GM23338 (cell line): ENCODE measurements around the gene MTHFSD. TPM values are rescaled to one million over a fixed set of nuclear protein-coding genes. Genes with fewer than 3 reads are reported as not detected.

Experiments
- ATAC-seq: fragments of 200-7000 bp; cut with Tn5 transposase; 3 replicates; pipeline ENCODE4 v1.9.1; 2020
- DNase-seq: peaks from one replicate; pipeline ENCODE4 v3.0.0-alpha.2; 2015; ENCODE audit warnings: low spot score
- H2AFZ ChIP-seq: fragments of 200-600 bp; sonication (generic); 2 replicates; pipeline ENCODE4 v1.8.0; 2016; ENCODE audit warnings: antibody characterized with exemption, mild to moderate bottlenecking, moderate library complexity
- H3F3A ChIP-seq: fragments of 200-600 bp; sonication (generic); replicated peaks from 2 replicates; pipeline ENCODE4 v1.8.0; 2017; ENCODE audit warnings: antibody characterized with exemption, mixed run types, low read depth
- H3K27ac ChIP-seq: fragments of 200-600 bp; sonication (generic); 2 replicates; pipeline ENCODE4 v1.6.1; 2016; ENCODE audit warnings: low read depth
- H3K27me3 ChIP-seq: fragments of 200-600 bp; sonication (generic); 2 replicates; pipeline ENCODE4 v1.8.0; 2016; ENCODE audit warnings: mild to moderate bottlenecking, mixed run types, moderate library complexity; ENCODE audit not compliant: insufficient read depth
- H3K36me3 ChIP-seq: fragments of 200-600 bp; sonication (generic); 2 replicates; pipeline ENCODE4 v1.8.0; 2016; ENCODE audit warnings: mild to moderate bottlenecking; ENCODE audit not compliant: insufficient read depth
- H3K4me1 ChIP-seq: fragments of 200-600 bp; sonication (generic); 2 replicates; pipeline ENCODE4 v1.8.0; 2016; ENCODE audit warnings: mild to moderate bottlenecking, moderate library complexity; ENCODE audit not compliant: insufficient read depth
- H3K4me2 ChIP-seq: fragments of 200-600 bp; sonication (generic); 2 replicates; pipeline ENCODE4 v1.7.1; 2017; ENCODE audit warnings: mixed run types
- H3K4me3 ChIP-seq: fragments of 200-600 bp; sonication (generic); 2 replicates; pipeline ENCODE4 v1.6.1; 2016; ENCODE audit warnings: mixed run types
- H3K79me2 ChIP-seq: fragments of 200-600 bp; sonication (generic); replicated peaks from 2 replicates; pipeline ENCODE4 v1.8.0; 2017; ENCODE audit warnings: mild to moderate bottlenecking; ENCODE audit not compliant: insufficient read depth
- H3K9me2 ChIP-seq: fragments of 200-600 bp; sonication (generic); 2 replicates; pipeline ENCODE4 v1.8.0; 2017; ENCODE audit not compliant: insufficient read depth
- H4K20me1 ChIP-seq: fragments of 200-600 bp; sonication (generic); replicated peaks from 2 replicates; pipeline ENCODE4 v1.8.0; 2017; ENCODE audit warnings: mild to moderate bottlenecking; ENCODE audit not compliant: insufficient read depth
- H3K27ac Mint-ChIP-seq: 2 replicates; pipeline ENCODE4 v1.8.0; 2020; ENCODE audit warnings: inconsistent platforms, mild to moderate bottlenecking, moderate library complexity, mixed read lengths
- H3K27me3 Mint-ChIP-seq: 3 replicates; pipeline ENCODE4 v1.8.0; 2022; ENCODE audit warnings: low read depth, mild to moderate bottlenecking, moderate library complexity, mixed read lengths, inconsistent platforms; ENCODE audit not compliant: insufficient read depth, poor library complexity
- H3K36me3 Mint-ChIP-seq: 3 replicates; pipeline ENCODE4 v1.8.0; 2021; ENCODE audit warnings: low read depth, mild to moderate bottlenecking, inconsistent platforms, moderate library complexity, mixed read lengths
- H3K4me1 Mint-ChIP-seq: 3 replicates; pipeline ENCODE4 v1.8.0; 2020; ENCODE audit warnings: mild to moderate bottlenecking, inconsistent platforms, mixed read lengths
- H3K4me3 Mint-ChIP-seq: 3 replicates; pipeline ENCODE4 v1.8.0; 2021; ENCODE audit warnings: moderate library complexity, mild to moderate bottlenecking, inconsistent platforms, mixed read lengths
- H3K9me3 Mint-ChIP-seq: 3 replicates; pipeline ENCODE4 v1.8.0; 2020; ENCODE audit warnings: moderate library complexity, mild to moderate bottlenecking, inconsistent platforms, mixed read lengths
- CTCF ChIP-seq, 2 experiments: fragments of 200-600 bp in 1 of 2; sonication (generic) in 1 of 2; conservative IDR thresholded peaks; 2 replicates each; pipeline versions ENCODE4 v1.5.1 to v1.6.1; 2016 to 2017; ENCODE audit warnings: antibody characterized with exemption in 2 of 2, low read depth in 2 of 2, mild to moderate bottlenecking in 2 of 2, moderate library complexity in 1 of 2
- EZH2 ChIP-seq: fragments of 200-600 bp; sonication (generic); IDR thresholded peaks from one replicate; pipeline ENCODE4 v1.8.0; 2017; ENCODE audit warnings: antibody characterized with exemption, mild to moderate bottlenecking, low read depth; ENCODE audit not compliant: unreplicated experiment
- EZH2phosphoT487 ChIP-seq: fragments of 200-600 bp; sonication (generic); IDR thresholded peaks from one replicate; pipeline ENCODE4 v1.8.1; 2018; ENCODE audit warnings: antibody characterized with exemption; ENCODE audit not compliant: unreplicated experiment
- NANOG ChIP-seq: IDR thresholded peaks from 2 replicates; pipeline ENCODE4 v1.6.1; 2016; ENCODE audit warnings: antibody characterized with exemption, borderline replicate concordance
- POLR2AphosphoS5 ChIP-seq: IDR thresholded peaks from 2 replicates; pipeline ENCODE4 v1.6.1; 2016; ENCODE audit warnings: antibody characterized with exemption, low read depth
- ZNF114 ChIP-seq: fragments of 250-450 bp; sonication (Bioruptor Pico); IDR thresholded peaks from 2 replicates; pipeline ENCODE4 v1.5.0; 2020; ENCODE audit warnings: mild to moderate bottlenecking, moderate library complexity
- ZNF331 ChIP-seq: fragments of 250-450 bp; sonication (Bioruptor Pico); IDR thresholded peaks from 2 replicates; pipeline ENCODE4 v1.5.0; 2020; ENCODE audit warnings: low read depth, mild to moderate bottlenecking, moderate library complexity
- ZNF462 ChIP-seq: fragments of 250-450 bp; sonication (Bioruptor Pico); IDR thresholded peaks from 2 replicates; pipeline ENCODE4 v1.5.0; 2020; ENCODE audit warnings: mild to moderate bottlenecking, moderate library complexity
- polyA plus RNA-seq: library from polyadenylated mRNA; unstranded; fragments of >200 nt; fragmentation: Nextera tagmentation; extraction: Ambion mirVana; gene quantifications from 2 replicates; pipeline ENCODE4 v1.2.1, GENCODE V29; 2016
- total RNA-seq: library from RNA; depleted of rRNA; stranded (reverse); fragments of >200 nt; shearing (Covaris generic); gene quantifications from 2 replicates; pipeline ENCODE4 v1.2.3, GENCODE V29; 2014

Gene MTHFSD
- total and polyA plus RNA-seq, 2 experiments from 2014 or later = 7.2 to 8.1 TPM

GRCh38 chr16:86529160-86529559 is 25.9 kb downstream of the MTHFSD start (continued):
- TF ChIP-seq ZNF462 (CRISPR knock-in tag) (no peak), EZH2 (no peak), EZH2phosphoT487 (no peak), ZNF114 (CRISPR knock-in tag) (no peak), NANOG (no peak), POLR2AphosphoS5 (no peak), ZNF331 (CRISPR knock-in tag) (no peak)

- no peaks in the 10 kb centered on the region for H4K20me1 ChIP-seq
- no peaks in the 10 kb centered on the region for H3K27me3 ChIP-seq
- no peak overlapping the region for H3K4me3 ChIP-seq
- no peaks in the 10 kb centered on the region for H3K4me1 Mint-ChIP-seq
- no peak overlapping the region for H2AFZ ChIP-seq
- no peak overlapping the region for H3K4me2 ChIP-seq
- peaks cover 23% of the 10 kb centered on the region; the same call in 2 of the 3 replicates for H3K9me3 Mint-ChIP-seq
- ATAC-seq (peak; percentile 42), DNase-seq (no peak)
- H3K4me1 ChIP-seq = 0 out of 2 replicates have a peak, but pooled peaks cover 3% of the 10 kb centered on the region
- peaks cover 19% of the 10 kb centered on the region for H3K27me3 Mint-ChIP-seq
- H3K79me2 ChIP-seq = no peaks in the 10 kb centered on the region
- H3K9me2 ChIP-seq = no peaks in the 10 kb centered on the region
- peaks cover 11% of the 10 kb centered on the region; the same call in 1 of the 3 replicates for H3K36me3 Mint-ChIP-seq
- H3K27ac ChIP-seq = no peak overlapping the region
- no peaks in the 10 kb centered on the region for H3F3A ChIP-seq
- H3K36me3 ChIP-seq = no peaks in the 10 kb centered on the region
- no peak overlapping the region for H3K4me3 Mint-ChIP-seq
- TF ChIP-seq CTCF (conservative IDR thresholded peaks at IDR 0.05; ENCODE audit: low read depth in 2 of 2) (peak; percentile 10 to 24; a peak in 2 of 4 replicates), ZNF114 (CRISPR knock-in tag) (no peak)
- no peak overlapping the region for H3K27ac Mint-ChIP-seq
Observed at GRCh38 chr16:86528061-86528929, 26.7 kb downstream of the MTHFSD start.
